ENCODE results near the gene TRAF5.
"Not testable (repeated sequence)": the region's sequence is repeated elsewhere in the genome, so short reads cannot be mapped to it uniquely, and the experiment has no call there.

DNA sequence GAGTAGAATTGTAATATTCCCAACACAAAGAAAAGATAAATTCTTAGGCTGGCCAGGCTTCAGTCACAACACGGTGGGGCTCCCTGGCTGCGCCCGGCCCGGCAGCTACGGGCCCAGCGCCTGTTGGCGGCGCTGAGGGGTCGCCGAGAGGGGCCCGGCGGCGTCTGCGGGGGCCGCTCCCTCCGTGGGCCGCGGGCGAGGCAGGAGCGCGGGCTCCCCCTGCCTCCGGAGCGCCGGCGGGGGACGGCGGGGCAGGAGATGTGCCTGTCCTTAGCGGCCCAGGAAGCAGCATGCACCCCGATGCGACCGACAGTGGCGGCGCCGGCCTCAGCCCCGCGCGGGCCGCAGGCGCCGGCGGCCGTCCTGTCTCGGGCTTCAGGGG lies 89.6 kb downstream of the TRAF5 start:
- not testable (repeated sequence) for TF ChIP-seq POLR2AphosphoS5, POLR2A (IDR thresholded peaks at IDR 0.05; ENCODE audit: low read depth, low read length)

All from GM12892 (cell line).